ENCODE measurements around the gene PLCL1. TPM values are rescaled to one million over a fixed set of nuclear protein-coding genes. Genes with fewer than 3 reads are reported as not detected.
"Not testable (repeated sequence)": the region's sequence is repeated elsewhere in the genome, so short reads cannot be mapped to it uniquely, and the experiment has no call there.

The PLCL1 gene
- total RNA-seq, 1 donor from 2014 or later, result 2.0 TPM

DNA sequence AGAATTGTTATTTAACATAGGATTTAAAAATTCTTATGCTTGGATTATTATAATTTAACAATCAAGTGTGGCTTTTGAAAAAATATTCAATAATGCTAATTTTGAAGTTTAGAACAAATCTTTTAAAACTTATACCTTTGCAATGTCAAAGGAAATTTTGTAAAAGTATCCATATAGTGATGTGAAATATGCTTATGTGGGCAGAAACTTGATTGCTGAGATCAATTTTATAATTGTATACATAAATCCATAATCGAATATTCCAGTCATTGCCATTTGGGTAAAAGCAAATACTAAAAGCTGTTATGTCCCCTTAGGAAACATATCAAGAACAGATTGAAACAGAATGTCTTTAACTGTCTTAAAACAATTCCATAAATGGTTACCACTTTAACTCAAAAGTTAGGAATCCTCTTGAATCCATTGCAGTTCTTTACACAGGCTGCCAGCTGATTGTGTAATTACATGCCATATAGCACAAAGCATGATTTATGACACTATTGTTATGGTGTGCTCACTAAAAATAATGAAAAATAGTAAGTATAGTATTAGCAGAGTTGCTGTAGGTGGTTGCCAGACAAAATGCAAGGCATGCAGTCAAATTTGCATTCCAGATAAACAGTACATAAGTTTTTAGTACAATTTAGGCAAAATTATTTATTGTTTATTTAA, 24.2 kb downstream of the PLCL1 start:
- TF ChIP-seq, protein P1, sequence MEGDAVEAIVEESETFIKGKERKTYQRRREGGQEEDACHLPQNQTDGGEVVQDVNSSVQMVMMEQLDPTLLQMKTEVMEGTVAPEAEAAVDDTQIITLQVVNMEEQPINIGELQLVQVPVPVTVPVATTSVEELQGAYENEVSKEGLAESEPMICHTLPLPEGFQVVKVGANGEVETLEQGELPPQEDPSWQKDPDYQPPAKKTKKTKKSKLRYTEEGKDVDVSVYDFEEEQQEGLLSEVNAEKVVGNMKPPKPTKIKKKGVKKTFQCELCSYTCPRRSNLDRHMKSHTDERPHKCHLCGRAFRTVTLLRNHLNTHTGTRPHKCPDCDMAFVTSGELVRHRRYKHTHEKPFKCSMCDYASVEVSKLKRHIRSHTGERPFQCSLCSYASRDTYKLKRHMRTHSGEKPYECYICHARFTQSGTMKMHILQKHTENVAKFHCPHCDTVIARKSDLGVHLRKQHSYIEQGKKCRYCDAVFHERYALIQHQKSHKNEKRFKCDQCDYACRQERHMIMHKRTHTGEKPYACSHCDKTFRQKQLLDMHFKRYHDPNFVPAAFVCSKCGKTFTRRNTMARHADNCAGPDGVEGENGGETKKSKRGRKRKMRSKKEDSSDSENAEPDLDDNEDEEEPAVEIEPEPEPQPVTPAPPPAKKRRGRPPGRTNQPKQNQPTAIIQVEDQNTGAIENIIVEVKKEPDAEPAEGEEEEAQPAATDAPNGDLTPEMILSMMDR (IDR thresholded peaks at IDR 0.05; ENCODE audit: unreplicated experiment), result no peak
- H3K36me3 Mint-ChIP-seq, result no peaks in the 10 kb centered on the region
- no peak overlapping the region for H3K27ac Mint-ChIP-seq
- no peaks in the 10 kb centered on the region for H3K4me1 Mint-ChIP-seq
- H3K27me3 Mint-ChIP-seq (ENCODE audit: low read depth), result peaks cover 8% of the 10 kb centered on the region
- H3K9me3 Mint-ChIP-seq, result peaks cover 22% of the 10 kb centered on the region
- no peak overlapping the region for H3K4me3 Mint-ChIP-seq
- no peak for DNase-seq (ENCODE audit: low spot score in 2 of 2, unreplicated experiment in 2 of 2)

DNA sequence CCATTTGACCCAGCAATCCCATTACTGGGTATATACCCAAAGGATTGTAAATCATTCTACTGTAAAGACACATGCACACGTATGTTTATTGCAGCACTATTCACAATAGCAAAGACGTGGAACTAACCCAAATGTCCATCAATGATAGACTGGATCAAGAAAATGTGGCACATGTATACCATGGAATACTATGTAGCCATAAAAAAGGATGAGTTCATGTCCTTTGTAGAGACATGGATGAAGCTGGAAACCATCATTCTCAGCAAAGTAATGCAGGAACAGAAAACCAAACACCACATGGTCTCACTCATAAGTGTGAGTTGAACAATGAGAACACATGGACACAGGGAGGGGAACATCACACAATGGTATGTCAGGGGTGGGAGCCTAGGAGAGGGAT, 30.4 kb downstream of the PLCL1 start:
- not testable (repeated sequence) for H3K27ac Mint-ChIP-seq; H3K4me3 Mint-ChIP-seq; H3K27me3 Mint-ChIP-seq (ENCODE audit: low read depth); H3K36me3 Mint-ChIP-seq; H3K4me1 Mint-ChIP-seq; DNase-seq (ENCODE audit: low spot score in 2 of 2, unreplicated experiment in 2 of 2)
- H3K9me3 Mint-ChIP-seq, result peaks cover 29% of the 10 kb centered on the region

DNA sequence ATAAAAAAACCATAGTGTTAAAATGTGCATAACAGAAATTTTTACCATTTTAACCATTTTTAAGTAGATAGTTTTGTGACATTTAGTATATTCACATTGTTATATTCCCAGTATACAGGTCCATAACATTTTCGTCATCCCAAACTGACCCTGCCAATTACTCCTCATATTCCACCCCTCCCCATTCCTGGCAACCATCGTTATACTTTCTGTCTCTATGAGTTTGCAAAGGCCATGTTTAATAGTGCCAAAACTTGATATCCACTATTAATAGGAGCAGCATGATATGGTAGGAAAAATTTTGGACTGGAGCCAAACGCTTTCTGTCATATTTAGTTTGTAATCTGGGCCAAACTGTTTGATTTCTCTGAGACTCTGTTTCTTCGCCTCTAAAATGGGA, 30.9 kb downstream of the PLCL1 start:
- Mint-ChIP-seq H3K27me3 (ENCODE audit: low read depth) (peaks cover 2% of the 10 kb centered on the region), H3K4me1 (no peaks in the 10 kb centered on the region), H3K9me3 (peaks cover 26% of the 10 kb centered on the region), H3K36me3 (no peaks in the 10 kb centered on the region), H3K27ac (no peak overlapping the region), H3K4me3 (no peak overlapping the region)
- no peak for DNase-seq (ENCODE audit: low spot score in 2 of 2, unreplicated experiment in 2 of 2)
- TF ChIP-seq, protein P1 (IDR thresholded peaks at IDR 0.05; ENCODE audit: unreplicated experiment), result no peak

DNA sequence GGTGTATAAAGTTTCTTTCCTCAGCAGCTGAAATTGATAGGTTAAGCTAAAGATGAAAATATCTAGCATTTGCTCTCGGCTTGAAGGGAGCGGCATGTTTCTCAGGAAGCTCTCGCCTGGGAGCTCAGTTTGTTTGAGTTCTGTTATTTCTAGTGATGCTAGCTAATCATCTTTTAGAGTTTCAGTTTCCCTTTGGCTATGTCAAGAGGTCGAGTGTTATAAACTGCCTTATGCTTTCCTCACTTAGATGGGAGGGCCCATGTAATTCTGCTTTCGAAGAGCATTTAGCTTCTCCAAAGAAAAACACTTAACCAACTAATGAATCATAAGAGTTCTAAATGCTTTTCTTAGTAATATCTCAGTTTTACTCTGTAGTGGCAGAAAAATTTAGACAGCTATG, 33.6 kb downstream of the PLCL1 start:
- Mint-ChIP-seq H3K36me3 (no peaks in the 10 kb centered on the region), H3K27ac (no peak overlapping the region), H3K9me3 (peaks cover 13% of the 10 kb centered on the region), H3K27me3 (ENCODE audit: low read depth) (peaks cover 19% of the 10 kb centered on the region), H3K4me1 (no peaks in the 10 kb centered on the region), H3K4me3 (no peak overlapping the region)
- DNase-seq (ENCODE audit: low spot score in 2 of 2, unreplicated experiment in 2 of 2), result no peak
- TF ChIP-seq, protein P1 (IDR thresholded peaks at IDR 0.05; ENCODE audit: unreplicated experiment), result no peak

DNA sequence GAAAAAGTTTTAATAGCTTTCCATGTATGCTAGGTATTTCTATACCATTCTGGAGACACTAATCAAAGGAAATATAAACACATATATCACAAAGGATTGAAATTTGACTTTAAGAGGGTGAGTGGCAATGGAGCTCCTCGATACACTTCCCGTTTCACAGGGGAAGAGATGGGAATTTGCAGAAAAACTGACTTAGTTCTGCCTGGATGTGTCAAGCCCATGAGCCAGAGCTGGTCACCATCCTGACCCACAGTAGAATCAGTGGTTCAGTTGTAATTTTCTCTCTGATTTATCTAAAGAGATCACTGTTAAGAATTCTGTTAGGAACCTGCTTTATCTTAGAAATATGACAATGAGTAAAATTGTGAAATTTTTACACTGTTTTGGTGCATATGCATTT, 34.2 kb downstream of the PLCL1 start:
- no peaks in the 10 kb centered on the region for H3K36me3 Mint-ChIP-seq

DNA sequence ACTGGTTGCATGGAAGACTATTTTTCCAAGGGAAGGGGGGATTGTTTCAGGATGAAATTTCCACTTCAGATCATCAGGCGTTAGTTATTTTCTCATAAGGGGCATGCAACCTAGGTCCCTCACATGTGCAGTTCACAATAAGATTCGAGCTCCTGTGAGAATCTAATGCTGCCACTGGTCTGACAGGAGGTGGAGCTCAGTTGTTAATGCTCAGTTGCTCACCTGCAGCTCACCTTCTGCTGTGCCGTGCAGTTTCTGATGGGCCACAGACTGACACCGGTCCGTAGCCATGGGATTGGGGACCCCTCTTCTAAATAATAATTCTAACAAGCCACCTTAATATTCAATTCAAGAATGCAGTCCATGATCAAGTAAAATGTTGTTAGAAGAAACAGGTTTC, 34.9 kb downstream of the PLCL1 start:
- no peak overlapping the region for H3K4me3 Mint-ChIP-seq
- DNase-seq (ENCODE audit: low spot score in 2 of 2, unreplicated experiment in 2 of 2), result no peak
- peaks cover 21% of the 10 kb centered on the region for H3K27me3 Mint-ChIP-seq (ENCODE audit: low read depth)
- TF ChIP-seq, protein P1 (IDR thresholded peaks at IDR 0.05; ENCODE audit: unreplicated experiment), result no peak
- peaks cover 9% of the 10 kb centered on the region for H3K9me3 Mint-ChIP-seq
- no peaks in the 10 kb centered on the region for H3K36me3 Mint-ChIP-seq
- no peak overlapping the region for H3K27ac Mint-ChIP-seq
- no peaks in the 10 kb centered on the region for H3K4me1 Mint-ChIP-seq

More for the DNA sequence above, 34.2 kb downstream of the PLCL1 start:
- H3K4me1 Mint-ChIP-seq, result no peaks in the 10 kb centered on the region
- TF ChIP-seq, protein P1 (IDR thresholded peaks at IDR 0.05; ENCODE audit: unreplicated experiment), result no peak
- DNase-seq (ENCODE audit: low spot score in 2 of 2, unreplicated experiment in 2 of 2), result no peak
- H3K27ac Mint-ChIP-seq, result no peak overlapping the region
- H3K4me3 Mint-ChIP-seq, result no peak overlapping the region
- H3K27me3 Mint-ChIP-seq (ENCODE audit: low read depth), result peaks cover 19% of the 10 kb centered on the region
- H3K9me3 Mint-ChIP-seq, result peaks cover 13% of the 10 kb centered on the region
